CD4-positive, alpha-beta T cell treated with Interferon gamma for 1 hour (primary cell): Measurements from ENCODE around the gene SATB2.

Experiments
- DNase-seq: peaks from one replicate; pipeline ENCODE4 v3.0.0-alpha.2; 2020

SATB2 gene

GRCh38 chr2:199388728-199389268 is 68.9 kb downstream of the SATB2 start:
- no peak for DNase-seq

- DNase-seq, result no peak
Measured at GRCh38 chr2:199384043-199384442, 73.7 kb downstream of the SATB2 start.

- DNase-seq, result no peak
Measured at GRCh38 chr2:199383021-199383420, 74.7 kb downstream of the SATB2 start.

- no peak for DNase-seq
Measured at GRCh38 chr2:199382091-199382490, 75.6 kb downstream of the SATB2 start.

- no peak for DNase-seq
Measured at GRCh38 chr2:199381531-199381930, 76.2 kb downstream of the SATB2 start.

GRCh38 chr2:199378948-199379650 is 78.6 kb downstream of the SATB2 start:
- DNase-seq, result no peak

- no peak for DNase-seq
Measured at GRCh38 chr2:199370150-199370780, 87.5 kb downstream of the SATB2 start.

GRCh38 chr2:199366406-199366805 is 91.3 kb downstream of the SATB2 start:
- no peak for DNase-seq

- no peak for DNase-seq
Measured at GRCh38 chr2:199364153-199364552, 93.6 kb downstream of the SATB2 start.

GRCh38 chr2:199356412-199356811 is 101.3 kb downstream of the SATB2 start:
- DNase-seq, result no peak

GRCh38 chr2:199348871-199349270 is 108.9 kb downstream of the SATB2 start:
- no peak for DNase-seq

- DNase-seq, result no peak
Measured at GRCh38 chr2:199344012-199344411, 113.7 kb downstream of the SATB2 start.

- no peak for DNase-seq
Measured at GRCh38 chr2:199342334-199342733, 115.4 kb downstream of the SATB2 start.

- DNase-seq, result no peak
Measured at GRCh38 chr2:199341123-199341522, 116.6 kb downstream of the SATB2 start.

GRCh38 chr2:199339891-199340605 is 117.7 kb downstream of the SATB2 start:
- DNase-seq, result no peak

GRCh38 chr2:199336546-199336945 is 121.2 kb downstream of the SATB2 start:
- DNase-seq, result no peak

- no peak for DNase-seq
Measured at GRCh38 chr2:199335502-199335901, 122.2 kb downstream of the SATB2 start.

- DNase-seq, result no peak
Measured at GRCh38 chr2:199329466-199329865, 128.3 kb downstream of the SATB2 start.

- DNase-seq, result no peak
Measured at GRCh38 chr2:199329031-199329430, 128.7 kb downstream of the SATB2 start.

- DNase-seq, result no peak
Measured at GRCh38 chr2:199325881-199326280, 131.9 kb downstream of the SATB2 start.

GRCh38 chr2:199322151-199322550 is 135.6 kb downstream of the SATB2 start:
- no peak for DNase-seq

- DNase-seq, result no peak
Measured at GRCh38 chr2:199317646-199318045, 140.1 kb downstream of the SATB2 start.

GRCh38 chr2:199316851-199317250 is 140.9 kb downstream of the SATB2 start:
- DNase-seq, result no peak
